Suprapubic skin (tissue), 4 donors: ENCODE results near the gene FEV. TPM values are rescaled to one million over a fixed set of nuclear protein-coding genes. Genes with fewer than 3 reads are reported as not detected.

Source experiments
- DNase-seq, 2 donors: peaks; one replicate each; pipeline ENCODE4 v3.0.0-alpha.2; 2019; ENCODE audit warnings: low spot score in 2 of 2
- H3K27ac ChIP-seq: fragments of 200-600 bp; sonication (generic); one replicate; pipeline ENCODE4 v1.5.1; 2019
- H3K27me3 ChIP-seq: fragments of 200-600 bp; sonication (generic); one replicate; pipeline ENCODE4 v1.5.1; 2019
- H3K36me3 ChIP-seq: fragments of 200-600 bp; sonication (generic); one replicate; pipeline ENCODE4 v1.5.1; 2019
- H3K4me1 ChIP-seq: fragments of 200-600 bp; sonication (generic); one replicate; pipeline ENCODE4 v1.5.1; 2019
- H3K4me3 ChIP-seq: fragments of 200-600 bp; sonication (generic); one replicate; pipeline ENCODE4 v1.5.1; 2019; ENCODE audit warnings: mild to moderate bottlenecking
- H3K9me3 ChIP-seq: fragments of 200-600 bp; sonication (generic); one replicate; pipeline ENCODE4 v1.5.1; 2019
- CTCF ChIP-seq, 2 donors: fragments of 200-600 bp in 1 of 2; fragments of 450-650 bp in 1 of 2; sonication (generic) in 1 of 2; IDR thresholded peaks; one replicate each; pipeline ENCODE4 v1.5.1; 2016 to 2019; ENCODE audit warnings: antibody characterized with exemption in 2 of 2, mild to moderate bottlenecking in 1 of 2, moderate library complexity in 1 of 2
- EP300 ChIP-seq: sonication (generic); formaldehyde crosslinking; IDR thresholded peaks from one replicate; pipeline ENCODE4 v1.6.1; 2017; ENCODE audit warnings: antibody characterized with exemption
- POLR2A ChIP-seq, 2 donors: fragments of 450-650 bp; IDR thresholded peaks; one replicate each; pipeline ENCODE4 v1.6.1; 2017; ENCODE audit warnings: antibody characterized with exemption in 2 of 2, mild to moderate bottlenecking in 2 of 2, moderate library complexity in 2 of 2
- POLR2AphosphoS5 ChIP-seq, 3 donors: sonication (generic); formaldehyde crosslinking; IDR thresholded peaks; one replicate each; pipeline ENCODE4 v1.6.1; 2017; ENCODE audit warnings: antibody characterized with exemption in 3 of 3
- WGBS: methylation state at CpG from one replicate; pipeline ENCODE4 v1.1.5; 2018; 5-methylcytosine and 5-hydroxymethylcytosine counted together
- total RNA-seq, 4 donors: library from RNA; depleted of rRNA; stranded (reverse); fragments of >200 nt; gene quantifications; one replicate each; pipeline ENCODE4 v1.1.0, GENCODE V29; 2016

FEV gene
- total RNA-seq, 4 donors from 2014 or later, result not detected

- WGBS, result 45% methylated on average over 3 of the region's 3 CpGs
- H3K36me3 ChIP-seq, result no peaks in the 10 kb centered on the region
- H3K4me1 ChIP-seq, result peaks cover 25% of the 10 kb centered on the region
- DNase-seq, result peak in 1 of 2 donors; percentile 0
- H3K4me3 ChIP-seq, result no peak overlapping the region
- H3K9me3 ChIP-seq, result no peaks in the 10 kb centered on the region
- peaks cover 100% of the 10 kb centered on the region for H3K27me3 ChIP-seq
- TF ChIP-seq POLR2A (IDR thresholded peaks at IDR 0.05) (no peak), CTCF (IDR thresholded peaks at IDR 0.05) (no peak)
- no peak overlapping the region for H3K27ac ChIP-seq
These were observed 3.2 kb upstream of the FEV start for GRCh38 chr2:218988164-218988563.

DNA sequence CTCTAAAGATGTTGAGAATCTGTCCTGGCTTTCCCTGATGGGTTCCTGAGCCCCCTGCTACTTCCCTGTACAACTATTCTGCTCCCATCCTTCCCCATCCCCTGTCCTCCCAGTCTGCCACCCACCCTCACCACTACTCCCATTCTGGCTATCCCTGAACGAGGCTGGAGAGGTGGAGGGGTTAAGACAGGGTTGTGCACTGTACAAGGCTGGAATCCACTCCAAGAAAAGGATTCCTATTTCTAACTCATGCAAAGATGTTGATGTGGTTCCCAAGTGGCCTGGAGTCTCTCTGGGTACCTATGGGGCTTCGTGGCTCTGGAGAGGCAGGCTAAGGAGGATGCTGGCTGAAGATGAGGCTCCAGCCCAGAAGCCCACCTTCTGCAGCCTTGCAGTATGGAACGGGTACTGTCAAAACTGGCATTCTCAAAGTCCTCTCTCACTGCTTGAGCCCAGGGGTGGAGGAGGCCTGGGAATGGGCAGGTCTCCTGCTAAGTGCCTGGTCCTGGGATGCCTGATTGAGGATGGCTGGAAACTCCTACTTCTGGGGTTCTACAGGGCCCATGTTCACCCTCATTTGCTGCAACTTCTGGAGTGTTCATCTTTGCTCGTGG lies 1.3 kb upstream of the FEV start:
- Histone ChIP-seq H3K4me3 (no peak overlapping the region), H3K27me3 (peaks cover 100% of the 10 kb centered on the region), H3K27ac (no peak overlapping the region), H3K9me3 (no peaks in the 10 kb centered on the region), H3K4me1 (peaks cover 33% of the 10 kb centered on the region), H3K36me3 (no peaks in the 10 kb centered on the region)
- DNase-seq, result peak in 1 of 2 donors; percentile 29
- 68% methylated on average over 2 of the region's 4 CpGs for WGBS
- TF ChIP-seq POLR2A (IDR thresholded peaks at IDR 0.05) (no peak), POLR2AphosphoS5 (IDR thresholded peaks at IDR 0.05) (no peak), CTCF (IDR thresholded peaks at IDR 0.05) (no peak), EP300 (no peak)

- Histone ChIP-seq H3K27me3 (peaks cover 100% of the 10 kb centered on the region), H3K4me3 (peak overlapping the region; percentile 0), H3K4me1 (peaks cover 41% of the 10 kb centered on the region), H3K9me3 (no peaks in the 10 kb centered on the region), H3K36me3 (no peaks in the 10 kb centered on the region), H3K27ac (no peak overlapping the region)
- WGBS, result 6% methylated on average over 27 of the region's 49 CpGs
- no peak for DNase-seq
- no peak for TF ChIP-seq CTCF (IDR thresholded peaks at IDR 0.05)
- no peak for TF ChIP-seq POLR2A (IDR thresholded peaks at IDR 0.05)
- TF ChIP-seq POLR2AphosphoS5 (IDR thresholded peaks at IDR 0.05), result no peak
- TF ChIP-seq EP300, result no peak
These were observed 524 bp upstream of the FEV start for GRCh38 chr2:218985325-218986091.

- under 1% methylated on average over 40 of the region's 50 CpGs for WGBS
- TF ChIP-seq CTCF (IDR thresholded peaks at IDR 0.05), result no peak
- no peak for TF ChIP-seq POLR2AphosphoS5 (IDR thresholded peaks at IDR 0.05)
- no peak for TF ChIP-seq POLR2A (IDR thresholded peaks at IDR 0.05)
- no peak for TF ChIP-seq EP300
- Histone ChIP-seq H3K4me3 (peak overlapping the region; percentile 0), H3K9me3 (no peaks in the 10 kb centered on the region), H3K27me3 (peaks cover 100% of the 10 kb centered on the region), H3K4me1 (peaks cover 50% of the 10 kb centered on the region), H3K27ac (no peak overlapping the region), H3K36me3 (no peaks in the 10 kb centered on the region)
- peak in 1 of 2 donors; percentile 48 for DNase-seq
These were observed 554 bp downstream of the FEV start for GRCh38 chr2:218984239-218985020.

- no peak for DNase-seq
- TF ChIP-seq EP300 (no peak), CTCF (IDR thresholded peaks at IDR 0.05) (no peak), POLR2AphosphoS5 (IDR thresholded peaks at IDR 0.05) (no peak), POLR2A (IDR thresholded peaks at IDR 0.05) (no peak)
- peaks cover 50% of the 10 kb centered on the region for H3K4me1 ChIP-seq
- 20% methylated on average over 1 of the region's 10 CpGs for WGBS
- no peaks in the 10 kb centered on the region for H3K36me3 ChIP-seq
- H3K4me3 ChIP-seq, result no peak overlapping the region
- peaks cover 100% of the 10 kb centered on the region for H3K27me3 ChIP-seq
- H3K27ac ChIP-seq, result no peak overlapping the region
- no peaks in the 10 kb centered on the region for H3K9me3 ChIP-seq
These were observed 1.1 kb downstream of the FEV start for GRCh38 chr2:218983934-218984238.
